C1 segment of cervical spinal cord (tissue), 14 donors: ENCODE results near the gene GLIS2.

Experiments
- DNase-seq, 14 donors: peaks; one replicate each; lab custom pipeline; 2025; lab: John Stamatoyannopoulos, UW

GLIS2 gene

DNA sequence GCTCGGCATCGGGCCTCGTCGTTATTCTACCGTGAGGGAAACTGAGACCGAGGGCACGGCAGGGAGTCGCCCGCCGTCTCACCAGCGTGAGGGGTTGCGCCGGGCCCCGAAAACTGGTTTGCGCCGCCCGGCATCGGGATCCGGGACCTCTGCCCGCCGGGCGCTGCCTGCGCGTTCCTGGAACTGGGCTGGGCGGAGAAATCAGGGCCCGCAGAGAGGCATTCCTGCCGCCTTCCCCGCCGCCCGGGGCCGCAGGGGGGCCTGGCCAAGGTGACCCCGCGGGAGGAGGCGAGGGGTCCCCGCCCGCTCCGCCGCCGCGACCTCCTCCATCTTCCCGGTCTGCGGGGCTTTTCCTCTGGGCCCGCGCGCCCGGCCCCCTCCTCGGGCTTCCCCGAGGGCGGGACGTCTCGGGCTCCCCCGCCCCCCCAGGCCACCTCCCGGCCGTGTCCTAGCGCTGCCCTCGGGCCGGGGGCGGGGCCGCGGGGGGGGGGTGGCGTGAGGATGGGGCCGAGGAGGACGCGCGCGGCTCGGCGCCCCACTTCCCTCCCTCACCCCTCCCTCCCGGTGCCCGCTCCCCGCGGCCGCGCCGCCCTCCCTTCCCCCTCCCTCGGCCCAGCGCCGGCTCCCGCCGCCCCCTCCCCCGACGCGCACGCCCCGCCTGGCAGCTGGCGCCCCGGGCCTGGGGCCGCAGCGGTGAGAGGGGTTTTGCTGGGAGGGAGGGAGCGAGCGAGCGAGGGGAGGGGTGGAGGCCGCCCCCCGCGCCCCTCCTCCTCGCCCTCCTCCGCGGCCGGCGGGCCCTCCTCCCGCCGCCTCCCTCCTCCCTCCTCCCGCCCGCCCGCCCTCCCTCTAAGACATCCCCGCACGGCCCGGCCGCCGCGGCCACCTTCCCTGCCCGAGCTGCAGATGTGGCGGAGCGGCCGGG, at the start of gene GLIS2:
Gene GLIS2, plus strand, starts transcription at position 882 of the 922 bp plus-strand sequence. CDS start 16,214 bp downstream, outside the sequence.
- peak in 10 of 14 donors; percentile 10 to 86 (median 68) for DNase-seq

DNA sequence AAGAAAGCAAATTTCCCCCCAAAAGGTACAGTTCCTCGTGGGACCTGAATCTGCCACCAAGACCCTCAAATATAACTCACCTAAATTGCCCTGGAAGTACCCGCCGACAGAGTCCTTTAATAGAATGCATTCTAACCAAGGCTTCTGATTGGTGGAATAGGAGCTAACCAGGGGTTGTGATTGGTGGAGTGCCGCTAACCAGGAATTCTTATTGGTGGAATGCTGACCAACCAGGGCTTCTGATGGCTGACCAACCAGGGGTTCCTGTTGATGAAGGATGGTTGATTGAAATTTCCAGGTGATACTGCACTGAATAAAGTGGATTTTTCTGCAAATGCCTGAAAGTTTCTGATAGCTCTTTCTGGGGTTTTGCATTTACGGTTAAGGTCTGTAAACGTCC, 49.5 kb upstream of the GLIS2 start:
- no peak for DNase-seq

DNA sequence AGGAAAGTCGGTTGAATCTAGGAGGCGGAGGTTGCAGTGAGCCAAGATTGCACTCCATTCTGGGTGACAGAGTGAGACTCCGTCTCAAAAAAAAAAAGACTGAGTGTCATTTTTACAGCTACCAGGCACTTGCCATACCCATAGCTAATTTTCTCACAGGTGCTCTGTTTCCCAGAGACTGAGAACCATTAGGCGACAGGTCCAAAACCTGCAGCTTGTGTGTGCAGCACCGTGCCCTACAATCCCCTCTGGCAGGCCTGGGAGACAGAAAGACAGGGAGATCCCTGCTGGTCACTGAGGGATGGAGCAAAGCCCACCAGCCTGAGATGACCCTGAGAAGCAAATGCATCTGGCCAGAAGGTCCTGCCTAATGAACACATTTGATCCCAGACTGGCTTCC, 45.8 kb upstream of the GLIS2 start:
- no peak for DNase-seq

DNA sequence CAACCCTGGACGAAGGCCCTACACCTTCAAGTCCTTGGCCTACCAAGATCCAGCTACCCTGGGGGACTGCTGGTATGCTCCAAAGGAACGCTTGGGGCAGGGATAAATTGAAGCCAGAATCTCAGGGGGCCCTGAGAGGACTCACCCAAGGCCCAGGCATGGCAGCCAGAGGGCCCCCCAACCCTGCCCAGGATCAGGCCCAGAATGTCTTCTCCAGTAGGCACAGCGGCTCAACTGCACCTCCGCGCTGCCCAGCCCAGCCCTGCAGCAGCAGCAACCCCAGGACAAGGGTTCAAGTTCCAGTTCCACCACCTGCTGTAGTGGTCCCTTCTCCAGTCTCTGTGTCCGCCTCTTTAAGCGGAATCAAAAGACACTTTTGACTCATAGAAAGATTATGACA, 45.3 kb upstream of the GLIS2 start:
- no peak for DNase-seq

DNA sequence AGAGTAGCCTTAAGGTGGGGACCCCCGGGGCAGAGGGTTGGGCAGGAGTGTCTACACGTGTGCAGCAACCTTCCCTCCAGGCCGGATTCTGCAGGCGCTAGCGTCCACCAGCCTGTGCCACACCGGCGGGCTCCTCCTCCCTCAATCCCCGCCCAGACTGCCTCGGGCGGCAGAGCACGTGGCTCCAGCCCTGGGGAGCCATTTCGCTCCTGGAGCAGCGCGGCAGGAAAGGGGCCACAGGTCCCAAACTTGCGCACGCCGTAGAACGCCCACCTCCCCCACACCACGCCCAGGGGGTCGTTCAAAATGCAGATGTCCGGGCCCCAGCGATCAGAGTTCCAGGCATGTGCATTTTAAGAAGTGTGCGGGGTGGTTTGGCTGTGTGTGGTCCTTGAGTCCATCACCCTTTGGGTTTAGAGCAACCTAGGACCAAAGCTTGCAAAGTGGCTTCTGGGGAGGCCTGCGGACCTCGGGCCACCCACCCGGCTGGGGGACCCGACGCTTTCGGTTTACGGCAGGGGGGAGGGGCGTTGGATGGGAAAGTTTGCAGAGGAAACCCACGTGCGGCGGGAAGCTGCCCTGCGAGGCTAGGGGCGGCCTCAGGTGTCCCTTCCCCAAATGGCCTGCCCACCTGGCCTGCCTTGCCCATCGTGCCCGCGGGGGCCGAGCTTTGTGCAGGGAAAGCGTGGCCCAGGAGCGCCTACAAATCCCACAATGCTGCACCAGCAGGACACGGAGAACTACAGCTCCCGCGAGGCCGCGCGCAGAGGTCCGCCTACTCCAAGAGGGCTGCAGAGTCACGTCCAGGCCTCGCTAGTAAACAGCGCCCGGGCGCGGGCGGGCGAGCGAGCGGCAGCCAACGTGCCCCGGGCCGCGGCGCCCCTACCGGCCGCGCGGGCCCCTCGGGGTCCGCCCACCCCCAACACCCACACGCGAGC, 44.4 kb upstream of the GLIS2 start:
- peak in 13 of 14 donors; percentile 41 to 91 (median 85) for DNase-seq

DNA sequence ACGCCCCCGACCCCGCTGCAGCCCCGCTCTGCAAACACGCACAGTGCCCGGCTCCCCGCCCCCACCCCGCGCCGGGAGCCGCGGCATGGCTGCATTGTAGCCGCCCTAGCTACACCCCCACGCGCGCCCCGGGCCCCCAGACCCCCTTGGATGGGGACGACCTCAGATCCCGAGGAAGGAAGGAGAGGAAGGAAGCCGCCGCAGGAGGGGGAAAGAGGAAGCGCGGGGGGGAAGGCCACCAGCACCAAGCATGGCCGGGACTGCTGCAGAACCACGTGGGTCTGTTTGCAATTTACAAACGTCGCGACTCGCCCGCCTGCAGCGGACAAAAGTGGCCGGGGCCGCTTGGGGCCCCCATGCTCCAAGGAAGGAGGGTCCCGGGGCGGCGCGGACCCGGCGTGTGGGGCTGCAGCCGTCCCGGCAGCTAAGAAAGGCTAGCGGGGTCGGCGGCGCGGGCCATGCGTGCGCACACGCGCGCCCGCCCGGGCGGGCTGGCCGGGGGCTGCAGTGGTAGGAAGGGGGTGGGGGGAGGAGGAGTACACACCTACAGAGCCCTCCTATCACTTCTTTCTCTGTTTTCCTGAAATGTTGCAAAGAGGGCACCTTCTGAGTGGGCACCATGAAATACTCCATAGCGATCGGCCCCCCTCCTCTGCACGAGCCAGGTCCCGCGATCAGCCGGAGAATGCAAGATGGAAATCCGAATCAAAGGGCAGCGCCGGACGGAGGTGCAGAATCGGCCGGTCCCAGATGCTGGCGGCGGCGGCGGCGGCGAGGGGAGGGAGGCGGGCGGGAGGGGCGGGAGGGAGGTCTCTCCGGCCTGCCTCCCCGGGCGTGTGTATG, 43.5 kb upstream of the GLIS2 start:
- DNase-seq, result peak in 12 of 14 donors; percentile 41 to 88 (median 74)

DNA sequence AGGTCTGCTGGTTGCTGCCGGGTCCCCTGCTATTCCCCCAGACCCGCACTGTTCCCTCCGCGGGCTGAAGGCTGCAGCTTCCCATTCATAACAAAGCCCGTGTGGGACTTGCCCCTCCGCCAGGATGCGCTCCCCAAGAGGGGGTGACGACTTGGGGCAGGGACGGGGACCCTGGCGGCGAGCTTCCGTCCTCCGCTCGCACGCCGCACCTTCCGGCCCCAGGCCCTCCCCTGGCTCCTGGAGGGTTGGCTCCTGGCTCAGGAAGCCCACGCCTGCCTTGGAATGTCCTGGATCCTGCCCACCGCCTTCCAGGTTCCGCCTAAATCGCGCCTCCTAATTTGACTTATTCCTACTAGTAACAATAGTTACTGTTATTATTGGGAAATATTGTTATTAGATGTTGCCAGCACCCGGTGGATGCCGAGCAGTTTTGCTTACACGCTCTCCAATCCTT, 42.0 kb upstream of the GLIS2 start:
- DNase-seq, result peak in 5 of 14 donors; percentile 30 to 51 (median 44)

DNA sequence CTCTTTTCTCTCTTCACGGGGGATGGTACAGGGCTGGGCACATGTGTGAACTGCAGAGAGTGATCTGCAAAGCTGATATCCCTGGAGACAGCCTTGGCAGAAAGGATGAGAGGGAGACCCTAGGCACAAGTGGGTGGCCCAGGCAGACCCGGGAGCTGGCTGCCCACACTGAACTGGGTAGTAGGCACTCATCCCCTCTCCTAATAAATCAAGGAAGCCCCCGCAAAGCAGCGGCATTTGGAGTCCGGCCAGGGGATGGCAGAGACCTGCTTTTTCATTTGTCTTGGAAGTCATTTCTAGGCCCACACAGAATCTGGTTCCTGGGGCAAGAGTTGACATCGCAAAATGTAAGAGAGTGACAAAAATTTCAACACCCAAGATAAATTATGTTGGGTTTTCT, 40.0 kb upstream of the GLIS2 start:
- no peak for DNase-seq

DNA sequence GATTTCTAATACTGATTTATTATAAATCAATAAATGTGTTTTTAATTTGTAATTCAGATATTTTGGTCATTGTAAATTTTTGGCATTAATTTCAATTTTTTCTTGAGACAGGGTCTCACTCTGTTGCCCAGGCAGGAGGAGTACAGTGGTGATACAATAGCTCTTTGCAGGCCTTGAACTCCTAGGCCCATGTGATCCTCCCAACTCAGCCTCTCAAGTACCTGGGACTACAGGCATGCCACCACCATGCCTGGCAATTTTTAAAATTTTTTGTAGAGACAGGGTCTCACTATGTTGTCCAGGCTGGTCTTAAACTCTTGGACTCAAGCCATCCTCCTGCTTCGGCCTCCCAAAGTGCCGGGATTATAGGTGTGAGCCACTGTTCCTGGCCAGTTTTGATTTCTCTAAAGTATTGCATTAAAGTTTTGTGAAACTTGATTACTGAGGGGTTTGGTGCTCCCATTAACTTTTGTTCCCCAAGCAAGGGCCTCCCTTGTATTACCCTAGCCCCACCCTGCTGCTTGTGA, 37.8 kb upstream of the GLIS2 start:
- no peak for DNase-seq

DNA sequence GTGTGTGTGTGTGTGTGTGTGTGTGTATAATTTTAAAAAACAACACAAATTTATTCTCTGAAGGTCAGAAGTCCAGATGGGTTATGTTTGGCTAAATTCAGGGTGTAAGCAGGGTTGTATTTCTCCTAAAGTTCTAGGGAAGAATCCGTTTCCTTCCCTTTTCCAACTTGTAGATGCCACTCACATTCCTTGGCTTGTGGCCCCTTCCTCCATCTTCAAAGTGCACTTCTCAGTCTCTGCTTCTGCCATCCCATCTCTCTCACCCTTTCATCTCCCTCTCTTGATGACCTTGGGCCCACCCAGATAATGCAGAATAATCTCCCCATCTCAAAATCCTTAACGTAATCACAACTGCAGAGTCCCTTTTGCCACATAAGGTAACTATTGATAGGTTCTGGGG, 35.2 kb upstream of the GLIS2 start:
- no peak for DNase-seq

DNA sequence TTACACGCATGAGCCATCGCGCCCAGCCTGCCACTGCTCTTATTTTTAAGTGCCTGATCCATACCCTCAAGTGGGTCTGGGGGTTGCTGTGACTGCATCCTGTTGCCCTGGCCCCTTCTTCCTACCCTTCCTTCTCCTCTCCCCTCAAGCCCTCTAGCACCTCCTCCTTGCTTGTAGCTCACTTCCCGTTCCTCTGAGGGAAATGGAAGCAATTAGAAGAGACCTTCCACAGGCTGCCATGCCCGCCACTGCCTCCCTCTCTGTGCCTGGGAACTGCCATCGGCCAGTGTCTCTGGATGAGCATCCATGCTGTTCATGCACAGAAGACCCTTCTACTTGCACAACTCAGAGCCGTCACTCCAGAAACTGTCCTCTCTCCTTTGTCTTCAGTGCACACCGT, 32.4 kb upstream of the GLIS2 start:
- no peak for DNase-seq

DNA sequence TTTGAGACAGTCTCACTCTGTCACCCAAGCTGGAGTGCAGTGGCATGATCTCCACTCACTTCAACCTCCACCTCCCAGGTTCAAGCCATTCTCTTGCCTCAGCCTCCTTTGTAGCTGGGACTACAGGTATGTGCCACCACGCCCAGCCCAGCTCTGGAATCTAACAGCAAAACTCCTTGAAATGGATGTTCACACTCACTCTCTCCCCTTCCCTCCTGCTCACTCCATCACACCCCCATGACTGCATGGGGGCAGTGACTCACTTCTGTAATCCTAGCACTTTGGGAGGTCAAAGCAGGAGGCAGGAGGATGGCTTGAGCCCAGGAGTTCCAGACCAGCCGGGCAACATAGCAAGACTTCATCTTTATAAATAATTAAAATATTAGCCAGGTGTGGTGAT, 31.9 kb upstream of the GLIS2 start:
- no peak for DNase-seq

DNA sequence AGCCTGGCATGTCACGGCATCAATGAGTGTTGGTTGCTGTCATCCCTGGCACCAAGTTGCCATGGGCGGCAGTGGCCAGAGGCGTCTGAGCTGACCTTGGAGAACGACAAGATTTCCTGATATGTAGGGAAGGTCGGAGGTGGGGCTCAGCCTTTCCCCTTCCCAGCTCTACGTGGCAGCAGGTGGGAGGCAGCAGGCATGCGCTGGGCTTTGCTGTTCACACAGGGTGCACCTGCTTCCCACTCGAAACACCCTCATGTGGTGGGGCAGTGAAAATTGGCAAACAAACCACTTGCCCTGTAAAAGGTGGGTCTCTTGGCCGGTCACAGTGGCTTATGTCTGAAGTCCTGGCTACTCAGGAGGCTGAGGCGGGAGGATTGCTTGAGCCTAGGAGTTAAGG, 30.7 kb upstream of the GLIS2 start:
- DNase-seq, result no peak

DNA sequence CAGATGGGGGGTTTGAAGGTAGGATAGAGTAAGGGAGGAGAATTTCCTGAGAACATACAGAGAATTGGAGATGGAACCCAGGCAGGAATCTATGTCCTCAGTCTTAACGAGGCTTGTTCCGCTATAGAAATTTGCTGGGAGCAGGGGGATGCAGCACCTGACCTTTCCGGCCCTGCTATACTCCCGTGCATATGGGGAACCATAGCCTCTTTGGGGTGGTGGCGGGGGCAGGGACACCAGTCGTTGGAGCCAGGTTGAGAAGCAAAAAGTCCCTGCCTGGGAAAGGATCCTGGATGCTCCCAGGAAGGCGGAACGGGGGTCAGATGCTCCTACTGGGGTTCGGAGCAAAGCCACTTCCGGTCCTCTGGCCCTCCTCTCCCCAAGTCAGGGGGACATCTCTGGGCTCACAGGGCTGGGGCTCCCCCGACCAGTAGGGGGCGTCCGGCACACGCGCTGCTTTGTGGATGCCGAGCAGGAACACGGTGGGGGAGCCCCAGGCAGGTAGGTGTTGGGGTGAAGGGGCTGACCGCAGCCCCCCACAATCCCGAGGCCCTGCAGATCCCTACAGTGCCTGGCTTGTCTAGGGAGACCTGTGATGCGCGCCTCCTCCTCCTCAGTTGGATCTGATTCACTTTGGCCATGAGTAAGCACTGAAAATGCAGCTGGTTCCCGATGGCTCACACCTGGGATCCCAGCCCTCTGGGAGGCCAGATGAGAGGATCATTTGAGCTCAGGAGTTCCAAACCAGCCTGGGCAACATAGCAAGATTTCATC, 27.5 kb upstream of the GLIS2 start:
- DNase-seq, result peak in 12 of 14 donors; percentile 11 to 77 (median 41)

DNA sequence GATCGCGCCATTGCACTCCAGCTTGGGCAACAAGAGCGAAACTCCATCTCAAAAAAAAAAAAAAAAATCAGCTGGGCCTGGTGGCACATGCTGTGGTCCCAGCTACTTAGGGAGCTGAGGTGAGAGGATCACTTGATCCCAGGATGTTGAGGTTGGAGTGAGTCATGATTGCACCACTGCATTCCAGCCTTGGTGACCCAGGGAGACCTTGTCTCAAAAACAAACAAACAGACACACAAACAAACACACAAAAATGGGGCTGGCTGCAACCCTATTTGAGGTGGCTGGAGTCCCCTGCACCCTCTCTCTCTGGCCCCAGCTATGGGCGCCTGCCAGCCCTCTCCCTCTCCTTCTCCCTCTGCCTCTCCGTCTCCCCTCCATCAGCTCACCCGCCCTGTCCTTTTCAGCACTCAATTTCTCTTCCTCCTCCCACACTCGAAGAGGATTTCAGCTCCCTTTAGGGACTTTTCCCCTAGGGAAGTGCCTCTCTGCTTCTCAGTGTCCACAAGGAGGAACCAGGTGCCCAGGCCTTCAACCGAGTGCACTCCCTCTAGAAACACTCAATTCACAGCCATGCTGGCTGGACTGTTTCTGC, 25.5 kb upstream of the GLIS2 start:
- DNase-seq, result no peak

DNA sequence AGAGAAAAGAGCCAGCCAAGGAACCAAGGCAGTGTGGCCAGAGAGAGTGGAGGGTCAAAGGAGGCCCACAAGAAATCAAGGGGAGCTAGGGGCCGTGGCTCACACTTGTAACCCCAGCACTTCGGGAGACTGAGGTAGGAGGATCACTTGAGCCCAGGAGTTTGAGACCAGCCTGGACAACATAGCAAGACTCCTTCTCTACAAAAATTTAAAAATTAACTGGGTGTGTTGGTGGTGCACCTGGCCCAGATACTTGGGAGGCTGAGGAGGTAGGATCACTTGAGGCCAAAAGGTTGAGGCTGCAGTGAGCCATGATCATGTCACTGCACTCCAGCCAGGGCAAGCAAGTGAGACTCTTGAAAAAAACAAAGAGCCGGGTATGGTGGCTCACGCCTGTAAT, 24.2 kb upstream of the GLIS2 start:
- no peak for DNase-seq

DNA sequence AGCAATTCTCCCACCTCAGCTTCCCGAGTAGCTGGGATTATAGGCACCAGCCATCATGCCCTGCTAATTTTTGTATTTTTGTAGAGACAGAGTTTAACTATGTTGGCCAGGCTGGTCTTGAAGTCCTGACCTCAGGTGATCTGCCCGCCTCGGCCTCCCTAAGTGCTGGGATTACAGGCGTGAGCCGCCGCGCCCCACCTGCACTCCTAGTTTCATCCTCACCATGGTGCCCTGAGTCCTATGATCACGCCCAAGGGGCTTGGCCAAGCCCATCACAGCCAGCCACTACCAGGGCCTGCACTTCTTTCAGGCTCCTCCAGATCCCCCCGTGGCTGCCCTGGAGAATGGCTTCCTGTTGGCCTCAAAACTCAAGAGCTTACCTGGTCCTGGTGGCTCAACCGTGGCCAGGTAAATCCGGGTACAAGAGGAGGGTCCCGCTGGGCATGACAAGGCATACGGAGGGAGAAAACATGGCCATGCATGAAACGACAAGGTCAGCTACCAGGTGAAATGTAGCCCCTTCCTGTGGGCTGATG, 22.6 kb upstream of the GLIS2 start:
- DNase-seq, result no peak

DNA sequence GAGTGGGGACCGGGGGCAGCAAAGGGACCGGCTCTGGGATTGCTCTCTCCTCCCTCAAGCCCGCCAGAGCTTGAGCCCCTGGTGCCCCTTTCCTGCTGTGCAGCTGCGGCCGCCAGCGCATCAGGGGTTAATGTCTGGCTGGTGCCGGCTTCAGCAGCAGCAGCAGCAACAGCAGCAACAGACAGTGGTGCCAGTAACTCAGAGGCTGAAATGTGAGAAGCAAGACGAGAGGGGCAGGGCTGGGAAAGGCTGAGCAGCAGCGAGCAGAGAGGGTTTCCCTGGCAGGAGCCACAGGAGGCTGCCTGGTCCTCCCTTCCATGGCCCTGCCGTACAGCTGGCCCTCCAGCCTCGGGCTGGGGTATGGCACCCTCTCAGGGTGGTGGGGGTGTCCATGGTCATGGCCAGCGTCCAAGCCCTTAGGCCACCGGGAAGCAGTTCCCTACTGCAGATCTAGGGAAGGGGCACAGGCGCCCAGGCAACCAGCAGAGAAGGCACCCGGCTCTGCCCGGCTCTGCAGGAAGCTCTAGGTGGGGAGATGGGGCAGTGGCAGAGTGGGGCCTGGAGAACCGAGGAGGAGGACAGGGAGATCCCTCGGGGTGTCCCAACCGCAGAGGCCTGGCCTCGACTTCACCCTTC, 21.9 kb upstream of the GLIS2 start:
- peak in 5 of 14 donors; percentile 11 to 75 (median 52) for DNase-seq

DNA sequence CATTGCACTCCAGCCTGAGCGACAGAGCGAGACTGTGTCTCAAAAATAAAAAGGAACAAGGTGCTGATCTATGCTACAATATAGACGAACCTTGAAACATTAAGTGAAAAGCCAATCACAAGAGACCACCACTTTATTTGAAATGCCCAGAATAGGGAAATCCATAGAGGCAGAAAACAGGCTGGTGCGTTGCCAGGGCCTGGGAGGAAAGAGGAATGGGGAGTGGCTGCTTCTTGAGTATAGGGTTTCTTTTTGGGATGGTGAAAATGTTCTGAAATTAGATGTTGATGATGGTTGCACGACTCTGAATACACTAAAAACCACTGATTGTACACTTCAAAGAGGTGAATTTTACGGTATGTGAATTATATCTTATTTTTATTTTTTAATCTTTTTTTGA, 20.3 kb upstream of the GLIS2 start:
- DNase-seq, result no peak
